Middle frontal gyrus (tissue), 1 donor: ENCODE results near the gene CDK5.
"Not testable (repeated sequence)": the region's sequence is repeated elsewhere in the genome, so short reads cannot be mapped to it uniquely, and the experiment has no call there.

Source experiments
- DNase-seq: peaks from one replicate; pipeline ENCODE4 v3.0.0-alpha.2; 2015; ENCODE audit warnings: low spot score; ENCODE audit errors: extremely low spot score

CDK5 gene

GRCh38 chr7:151016942-151017341, 40.8 kb downstream of the CDK5 start:
- DNase-seq: no peak

GRCh38 chr7:151016505-151016904, 41.2 kb downstream of the CDK5 start:
- DNase-seq: no peak

- DNase-seq: no peak
These were observed 41.7 kb downstream of the CDK5 start for GRCh38 chr7:151015967-151016366.

- DNase-seq: no peak
These were observed 42.7 kb downstream of the CDK5 start for GRCh38 chr7:151014950-151015349.

- DNase-seq: peak; percentile 60
These were observed 43.8 kb downstream of the CDK5 start for GRCh38 chr7:151013733-151014497.

GRCh38 chr7:151013356-151013732, 44.4 kb downstream of the CDK5 start:
- DNase-seq: no peak

- no peak for DNase-seq
These were observed 44.8 kb downstream of the CDK5 start for GRCh38 chr7:151012911-151013347.

GRCh38 chr7:151012031-151012692, 45.5 kb downstream of the CDK5 start:
- DNase-seq: no peak

GRCh38 chr7:151011616-151012015, 46.1 kb downstream of the CDK5 start:
- DNase-seq: not testable (repeated sequence)

GRCh38 chr7:151011097-151011409, 46.6 kb downstream of the CDK5 start:
- DNase-seq: no peak

- DNase-seq: no peak
These were observed 47.2 kb downstream of the CDK5 start for GRCh38 chr7:151010307-151011096.

- no peak for DNase-seq
These were observed 47.7 kb downstream of the CDK5 start for GRCh38 chr7:151010037-151010306.

GRCh38 chr7:151009327-151010036, 48.2 kb downstream of the CDK5 start:
- no peak for DNase-seq

- no peak for DNase-seq
These were observed 49.0 kb downstream of the CDK5 start for GRCh38 chr7:151008511-151009323.

- DNase-seq: no peak
These were observed 49.6 kb downstream of the CDK5 start for GRCh38 chr7:151008143-151008510.

GRCh38 chr7:151007469-151007898, 50.2 kb downstream of the CDK5 start:
- no peak for DNase-seq

- DNase-seq: no peak
These were observed 51.0 kb downstream of the CDK5 start for GRCh38 chr7:151006590-151007300.

- no peak for DNase-seq
These were observed 52.1 kb downstream of the CDK5 start for GRCh38 chr7:151005566-151005965.
